Natural killer cell (primary cell): ENCODE results near the gene KCNK16. TPM values are rescaled to one million over a fixed set of nuclear protein-coding genes. Genes with fewer than 3 reads are reported as not detected.

Experiments used
- ATAC-seq, 3 donors: fragments of 150-1000 bp in 2 of 3; fragments of 200-7000 bp in 1 of 3; cut with Tn5 transposase; 1 replicate in 1 of 3; 2 replicates in 2 of 3; pipeline ENCODE4 v1.10.0; 2021; ENCODE audit warnings: mild to moderate bottlenecking in 2 of 3, moderate library complexity in 2 of 3
- DNase-seq, 2 donors: peaks; one replicate each; pipeline versions ENCODE4 v3.0.0 to v3.0.0-alpha.2; 2013 to 2021; ENCODE audit warnings: mixed read lengths in 1 of 2
- H3K27ac ChIP-seq: one replicate; pipeline ENCODE4 v1.5.1; 2013; ENCODE audit warnings: mild to moderate bottlenecking, low read length
- H3K27me3 ChIP-seq: one replicate; pipeline ENCODE4 v1.6.1; 2013; ENCODE audit warnings: low read length; ENCODE audit not compliant: control insufficient read depth, insufficient read depth
- H3K36me3 ChIP-seq: one replicate; pipeline ENCODE4 v1.6.1; 2013; ENCODE audit warnings: low read length; ENCODE audit not compliant: control insufficient read depth, insufficient read depth
- H3K4me1 ChIP-seq: one replicate; pipeline ENCODE4 v1.6.1; 2013; ENCODE audit warnings: low read length; ENCODE audit not compliant: control insufficient read depth, insufficient read depth
- H3K4me3 ChIP-seq: one replicate; pipeline ENCODE4 v1.5.1; 2013; ENCODE audit warnings: low read length
- H3K9me3 ChIP-seq: one replicate; pipeline ENCODE4 v1.6.1; 2013; ENCODE audit warnings: low read length; ENCODE audit not compliant: control insufficient read depth, insufficient read depth
- H3K27ac Mint-ChIP-seq, 2 donors: one replicate each; pipeline ENCODE4 v1.8.0; 2022; ENCODE audit warnings: mild to moderate bottlenecking in 2 of 2, mixed read lengths in 2 of 2, moderate library complexity in 1 of 2
- H3K27me3 Mint-ChIP-seq, 2 donors: one replicate each; pipeline ENCODE4 v1.8.0; 2022; ENCODE audit warnings: low read depth in 2 of 2, mixed read lengths in 2 of 2
- H3K36me3 Mint-ChIP-seq: one replicate; pipeline ENCODE4 v1.8.0; 2022; ENCODE audit warnings: mixed read lengths
- H3K4me1 Mint-ChIP-seq, 2 donors: one replicate each; pipeline ENCODE4 v1.8.0; 2022; ENCODE audit warnings: mixed read lengths in 2 of 2
- H3K4me3 Mint-ChIP-seq: one replicate; pipeline ENCODE4 v1.8.0; 2022; ENCODE audit warnings: mild to moderate bottlenecking, moderate library complexity, mixed read lengths
- H3K9me3 Mint-ChIP-seq, 2 donors: one replicate each; pipeline ENCODE4 v1.8.0; 2022; ENCODE audit warnings: mixed read lengths in 2 of 2
- CTCF ChIP-seq: fragments of 200-600 bp; IDR thresholded peaks from one replicate; pipeline ENCODE4 v1.8.0; 2022; ENCODE audit warnings: antibody characterized with exemption
- WGBS: methylation state at CpG from one replicate; pipeline ENCODE4 v1.1.7; 2013; ENCODE audit warnings: missing lambda C conversion rate; ENCODE audit not compliant: insufficient coverage; 5-methylcytosine and 5-hydroxymethylcytosine counted together
- intact Hi-C: fragments of 100-400 bp; cut with micrococcal nuclease; formaldehyde crosslinking; loops from one replicate; pipeline ENCODE4 v1.14.2; 2022
- total RNA-seq, 4 donors: library from RNA; stranded (reverse); fragments of 120-200 nt in 1 of 4; gene quantifications; one replicate each; pipeline versions ENCODE4 v1.2.3 to v1.2.4, GENCODE V29; 2013 to 2022

Gene KCNK16
- total RNA-seq, 3 donors from 2014 or later (not counting 1 experiment from before 2014, with no cell fraction given): not detected

- peaks cover 0 to 7% of the 10 kb centered on the region in 2 donors for H3K27me3 Mint-ChIP-seq
- no peak overlapping the region for H3K4me3 ChIP-seq
- H3K36me3 Mint-ChIP-seq: no peaks in the 10 kb centered on the region
- peaks cover 6% of the 10 kb centered on the region for H3K4me1 ChIP-seq
- H3K36me3 ChIP-seq: no peaks in the 10 kb centered on the region
- no peaks in the 10 kb centered on the region for H3K27me3 ChIP-seq
- no peaks in the 10 kb centered on the region for H3K9me3 Mint-ChIP-seq
- intact Hi-C loops: no loop called here
- DNase-seq (no peak), ATAC-seq (no peak)
- no peak overlapping the region for H3K4me3 Mint-ChIP-seq
- H3K4me1 Mint-ChIP-seq: peaks cover 4 to 5% of the 10 kb centered on the region in 2 donors
- no peak for TF ChIP-seq CTCF
- H3K27ac Mint-ChIP-seq: no peak overlapping the region
- 67% methylated on average over 7 of the region's 7 CpGs for WGBS
- no peaks in the 10 kb centered on the region for H3K9me3 ChIP-seq
- H3K27ac ChIP-seq: no peak overlapping the region
Measured at GRCh38 chr6:39357998-39358686, 35.6 kb upstream of the KCNK16 start.

- no peak overlapping the region for H3K27ac ChIP-seq
- no peak for TF ChIP-seq CTCF
- H3K36me3 Mint-ChIP-seq: no peaks in the 10 kb centered on the region
- no peaks in the 10 kb centered on the region for H3K36me3 ChIP-seq
- H3K27me3 Mint-ChIP-seq: no peaks in the 10 kb centered on the region
- H3K27me3 ChIP-seq: no peaks in the 10 kb centered on the region
- H3K9me3 ChIP-seq: no peaks in the 10 kb centered on the region
- no peak overlapping the region for H3K4me3 Mint-ChIP-seq
- no peaks in the 10 kb centered on the region for H3K4me1 Mint-ChIP-seq
- H3K4me3 ChIP-seq: no peak overlapping the region
- H3K4me1 ChIP-seq: no peaks in the 10 kb centered on the region
- no peak overlapping the region for H3K27ac Mint-ChIP-seq
- no peaks in the 10 kb centered on the region for H3K9me3 Mint-ChIP-seq
- DNase-seq (no peak), ATAC-seq (no peak)
- WGBS: 90% methylated on average over 7 of the region's 7 CpGs
- intact Hi-C loops: no loop called here
Measured at GRCh38 chr6:39353698-39354315, 31.3 kb upstream of the KCNK16 start.

- Histone ChIP-seq H3K9me3 (no peaks in the 10 kb centered on the region), H3K27ac (no peak overlapping the region), H3K4me3 (no peak overlapping the region), H3K36me3 (no peaks in the 10 kb centered on the region), H3K27me3 (no peaks in the 10 kb centered on the region), H3K4me1 (no peaks in the 10 kb centered on the region)
- peaks cover 0 to 4% of the 10 kb centered on the region in 2 donors for H3K4me1 Mint-ChIP-seq
- no peaks in the 10 kb centered on the region for H3K36me3 Mint-ChIP-seq
- WGBS: 93% methylated on average over 11 of the region's 13 CpGs
- ATAC-seq (no peak), DNase-seq (no peak)
- TF ChIP-seq CTCF: no peak
- no peaks in the 10 kb centered on the region for H3K9me3 Mint-ChIP-seq
- no peak overlapping the region for H3K4me3 Mint-ChIP-seq
- H3K27ac Mint-ChIP-seq: no peak overlapping the region
- no peaks in the 10 kb centered on the region for H3K27me3 Mint-ChIP-seq
- intact Hi-C loops: no loop called here
Measured at GRCh38 chr6:39350723-39351505, 28.4 kb upstream of the KCNK16 start.
